NCI-H345 (cell line): ENCODE data around the gene EFNA2.

Experiments used
- DNase-seq: peaks from one replicate; lab custom pipeline; 2025; lab: John Stamatoyannopoulos, UW

The EFNA2 gene

GRCh38 chr19:1249298-1249989 is 36.2 kb upstream of the EFNA2 start:
- DNase-seq, result peak; percentile 95

GRCh38 chr19:1249990-1250436 is 35.7 kb upstream of the EFNA2 start:
- no peak for DNase-seq

- peak; percentile 48 for DNase-seq
Observed at GRCh38 chr19:1250437-1251260, 35.0 kb upstream of the EFNA2 start.

GRCh38 chr19:1251330-1252220 is 34.1 kb upstream of the EFNA2 start:
- peak; percentile 26 for DNase-seq

GRCh38 chr19:1252221-1252820 is 33.4 kb upstream of the EFNA2 start:
- DNase-seq, result no peak

GRCh38 chr19:1252821-1253513 is 32.7 kb upstream of the EFNA2 start:
- DNase-seq, result peak; percentile 27

- DNase-seq, result no peak
Observed at GRCh38 chr19:1253514-1254080, 32.1 kb upstream of the EFNA2 start.

- no peak for DNase-seq
Observed at GRCh38 chr19:1254081-1254527, 31.6 kb upstream of the EFNA2 start.

- no peak for DNase-seq
Observed at GRCh38 chr19:1254530-1255185, 31.0 kb upstream of the EFNA2 start.

GRCh38 chr19:1255186-1256161 is 30.2 kb upstream of the EFNA2 start:
- DNase-seq, result no peak

GRCh38 chr19:1256646-1257474 is 28.8 kb upstream of the EFNA2 start:
- no peak for DNase-seq

- no peak for DNase-seq
Observed at GRCh38 chr19:1257475-1258162, 28.1 kb upstream of the EFNA2 start.

GRCh38 chr19:1258163-1258492 is 27.5 kb upstream of the EFNA2 start:
- DNase-seq, result no peak

- DNase-seq, result no peak
Observed at GRCh38 chr19:1258707-1259205, 26.9 kb upstream of the EFNA2 start.

- no peak for DNase-seq
Observed at GRCh38 chr19:1259206-1259875, 26.3 kb upstream of the EFNA2 start.

- DNase-seq, result no peak
Observed at GRCh38 chr19:1259876-1260748, 25.6 kb upstream of the EFNA2 start.
